ENCODE measurements around the gene PARP16. TPM values are rescaled to one million over a fixed set of nuclear protein-coding genes. Genes with fewer than 3 reads are reported as not detected.
A peak's percentile ranks its signal among the peaks of the same experiment; 100 is the strongest.

The PARP16 gene
- total and polyA plus RNA-seq, 9 of the 15 experiments (the other 6 are each of a cell fraction or from before 2014, with no cell fraction given) = 3.0 to 9.9 (median 5.8) TPM

DNA sequence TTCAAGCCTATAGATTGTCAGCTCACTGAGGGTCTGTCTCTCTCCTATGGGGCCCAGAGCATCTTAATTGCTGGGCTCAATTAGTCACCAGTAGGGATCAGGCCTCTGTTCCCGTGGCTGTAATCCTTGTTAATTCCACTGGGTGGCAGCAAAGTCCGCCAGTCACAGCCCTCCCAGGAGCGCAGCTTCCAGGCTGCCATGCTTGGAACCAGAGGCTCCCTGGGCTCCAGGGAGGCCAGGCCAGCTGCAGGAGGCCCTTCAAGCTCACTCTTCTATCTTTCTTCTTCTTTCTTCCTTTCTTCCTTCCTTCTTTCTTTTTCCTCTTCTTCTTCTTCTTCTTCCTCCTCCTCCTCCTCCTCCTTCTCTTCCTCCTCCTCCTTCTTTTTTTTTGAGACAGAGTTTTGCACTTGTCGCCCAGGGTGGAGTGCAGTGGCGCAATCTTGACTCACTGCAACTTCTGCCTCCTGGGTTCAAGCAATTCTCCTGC is 32.2 kb upstream of the PARP16 start (continued):
- TF ChIP-seq, protein P1, sequence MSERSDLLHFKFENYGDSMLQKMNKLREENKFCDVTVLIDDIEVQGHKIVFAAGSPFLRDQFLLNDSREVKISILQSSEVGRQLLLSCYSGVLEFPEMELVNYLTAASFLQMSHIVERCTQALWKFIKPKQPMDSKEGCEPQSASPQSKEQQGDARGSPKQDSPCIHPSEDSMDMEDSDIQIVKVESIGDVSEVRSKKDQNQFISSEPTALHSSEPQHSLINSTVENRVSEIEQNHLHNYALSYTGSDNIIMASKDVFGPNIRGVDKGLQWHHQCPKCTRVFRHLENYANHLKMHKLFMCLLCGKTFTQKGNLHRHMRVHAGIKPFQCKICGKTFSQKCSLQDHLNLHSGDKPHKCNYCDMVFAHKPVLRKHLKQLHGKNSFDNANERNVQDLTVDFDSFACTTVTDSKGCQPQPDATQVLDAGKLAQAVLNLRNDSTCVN (CRISPR knock-in tag; IDR thresholded peaks at IDR 0.05) = peak; percentile 82; the same call in 1 of the 2 replicates
- TF ChIP-seq RCOR1 (IDR thresholded peaks at IDR 0.05; ENCODE audit: borderline replicate concordance in 1 of 2, low read depth in 2 of 2, low read length in 2 of 2) (0 out of 4 replicates have a peak, but pooled peaks of 1 of the 2 experiments have one; percentile 46), KDM4B (IDR thresholded peaks at IDR 0.05; ENCODE audit: borderline replicate concordance in 2 of 2, low read depth in 1 of 2) (no peak), MIER1 (IDR thresholded peaks at IDR 0.05; ENCODE audit: low read depth) (no peak), ARID2 (IDR thresholded peaks at IDR 0.05) (peak; percentile 84), SNRNP70 (optimal IDR thresholded peaks at IDR 0.05; ENCODE audit: low read depth, low read length) (no peak), SMAD4 (CRISPR knock-in tag; conservative IDR thresholded peaks at IDR 0.05) (no peak), MTA1 (IDR thresholded peaks at IDR 0.05; ENCODE audit: borderline replicate concordance) (peak; percentile 71; the same call in 1 of the 2 replicates), GATAD2A (IDR thresholded peaks at IDR 0.05) (no peak), ZNF780A (CRISPR knock-in tag; IDR thresholded peaks at IDR 0.05) (no peak), ZNF174 (CRISPR knock-in tag; IDR thresholded peaks at IDR 0.05) (no peak), HDAC3 (IDR thresholded peaks at IDR 0.05; ENCODE audit: borderline replicate concordance, partially characterized antibody) (no peak), PTBP1 (IDR thresholded peaks at IDR 0.05; ENCODE audit: low read depth, low read length) (no peak), HEY1 (CRISPR knock-in tag; IDR thresholded peaks at IDR 0.05; ENCODE audit: borderline replicate concordance) (no peak), C11orf30 (IDR thresholded peaks at IDR 0.05; ENCODE audit: low read depth) (no peak), JUND (IDR thresholded peaks at IDR 0.05; ENCODE audit: borderline replicate concordance, low read depth, low read length) (0 out of 2 replicates have a peak, but pooled peaks have one; percentile 46), JUND (tag; IDR thresholded peaks at IDR 0.05; ENCODE audit: borderline replicate concordance, low read depth, low read length) (no peak; the same call in 2 of the 3 replicates), ZKSCAN3 (CRISPR knock-in tag; IDR thresholded peaks at IDR 0.05) (no peak), CHD1 (IDR thresholded peaks at IDR 0.05; ENCODE audit: low read length) (no peak)
- TF ChIP-seq, protein P2, sequence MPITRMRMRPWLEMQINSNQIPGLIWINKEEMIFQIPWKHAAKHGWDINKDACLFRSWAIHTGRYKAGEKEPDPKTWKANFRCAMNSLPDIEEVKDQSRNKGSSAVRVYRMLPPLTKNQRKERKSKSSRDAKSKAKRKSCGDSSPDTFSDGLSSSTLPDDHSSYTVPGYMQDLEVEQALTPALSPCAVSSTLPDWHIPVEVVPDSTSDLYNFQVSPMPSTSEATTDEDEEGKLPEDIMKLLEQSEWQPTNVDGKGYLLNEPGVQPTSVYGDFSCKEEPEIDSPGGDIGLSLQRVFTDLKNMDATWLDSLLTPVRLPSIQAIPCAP (CRISPR knock-in tag; IDR thresholded peaks at IDR 0.05; ENCODE audit: borderline replicate concordance) = no peak
- TF ChIP-seq, protein P3, sequence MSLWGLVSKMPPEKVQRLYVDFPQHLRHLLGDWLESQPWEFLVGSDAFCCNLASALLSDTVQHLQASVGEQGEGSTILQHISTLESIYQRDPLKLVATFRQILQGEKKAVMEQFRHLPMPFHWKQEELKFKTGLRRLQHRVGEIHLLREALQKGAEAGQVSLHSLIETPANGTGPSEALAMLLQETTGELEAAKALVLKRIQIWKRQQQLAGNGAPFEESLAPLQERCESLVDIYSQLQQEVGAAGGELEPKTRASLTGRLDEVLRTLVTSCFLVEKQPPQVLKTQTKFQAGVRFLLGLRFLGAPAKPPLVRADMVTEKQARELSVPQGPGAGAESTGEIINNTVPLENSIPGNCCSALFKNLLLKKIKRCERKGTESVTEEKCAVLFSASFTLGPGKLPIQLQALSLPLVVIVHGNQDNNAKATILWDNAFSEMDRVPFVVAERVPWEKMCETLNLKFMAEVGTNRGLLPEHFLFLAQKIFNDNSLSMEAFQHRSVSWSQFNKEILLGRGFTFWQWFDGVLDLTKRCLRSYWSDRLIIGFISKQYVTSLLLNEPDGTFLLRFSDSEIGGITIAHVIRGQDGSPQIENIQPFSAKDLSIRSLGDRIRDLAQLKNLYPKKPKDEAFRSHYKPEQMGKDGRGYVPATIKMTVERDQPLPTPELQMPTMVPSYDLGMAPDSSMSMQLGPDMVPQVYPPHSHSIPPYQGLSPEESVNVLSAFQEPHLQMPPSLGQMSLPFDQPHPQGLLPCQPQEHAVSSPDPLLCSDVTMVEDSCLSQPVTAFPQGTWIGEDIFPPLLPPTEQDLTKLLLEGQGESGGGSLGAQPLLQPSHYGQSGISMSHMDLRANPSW (CRISPR knock-in tag; IDR thresholded peaks at IDR 0.05) = no peak
- TF ChIP-seq, protein P4, sequence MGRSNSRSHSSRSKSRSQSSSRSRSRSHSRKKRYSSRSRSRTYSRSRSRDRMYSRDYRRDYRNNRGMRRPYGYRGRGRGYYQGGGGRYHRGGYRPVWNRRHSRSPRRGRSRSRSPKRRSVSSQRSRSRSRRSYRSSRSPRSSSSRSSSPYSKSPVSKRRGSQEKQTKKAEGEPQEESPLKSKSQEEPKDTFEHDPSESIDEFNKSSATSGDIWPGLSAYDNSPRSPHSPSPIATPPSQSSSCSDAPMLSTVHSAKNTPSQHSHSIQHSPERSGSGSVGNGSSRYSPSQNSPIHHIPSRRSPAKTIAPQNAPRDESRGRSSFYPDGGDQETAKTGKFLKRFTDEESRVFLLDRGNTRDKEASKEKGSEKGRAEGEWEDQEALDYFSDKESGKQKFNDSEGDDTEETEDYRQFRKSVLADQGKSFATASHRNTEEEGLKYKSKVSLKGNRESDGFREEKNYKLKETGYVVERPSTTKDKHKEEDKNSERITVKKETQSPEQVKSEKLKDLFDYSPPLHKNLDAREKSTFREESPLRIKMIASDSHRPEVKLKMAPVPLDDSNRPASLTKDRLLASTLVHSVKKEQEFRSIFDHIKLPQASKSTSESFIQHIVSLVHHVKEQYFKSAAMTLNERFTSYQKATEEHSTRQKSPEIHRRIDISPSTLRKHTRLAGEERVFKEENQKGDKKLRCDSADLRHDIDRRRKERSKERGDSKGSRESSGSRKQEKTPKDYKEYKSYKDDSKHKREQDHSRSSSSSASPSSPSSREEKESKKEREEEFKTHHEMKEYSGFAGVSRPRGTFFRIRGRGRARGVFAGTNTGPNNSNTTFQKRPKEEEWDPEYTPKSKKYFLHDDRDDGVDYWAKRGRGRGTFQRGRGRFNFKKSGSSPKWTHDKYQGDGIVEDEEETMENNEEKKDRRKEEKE (IDR thresholded peaks at IDR 0.05; ENCODE audit: borderline replicate concordance in 1 of 2, control insufficient read depth in 1 of 2, low read depth in 2 of 2, low read length in 1 of 2) = no peak

Measured in K562 (cell line).